HCT116 (cell line): ENCODE measurements around the gene ARMC3.

ENCODE experiments used
- CEBPB ChIP-seq: IDR thresholded peaks from 2 replicates; pipeline ENCODE4 v1.6.1; 2012; ENCODE audit warnings: low read depth
- EGR1 ChIP-seq: IDR thresholded peaks from 2 replicates; pipeline ENCODE4 v1.6.1; 2012; ENCODE audit warnings: low read depth
- EZH2 ChIP-seq: fragments of 200-600 bp; sonication (generic); IDR thresholded peaks from 2 replicates; pipeline ENCODE4 v1.6.1; 2017; ENCODE audit warnings: antibody characterized with exemption, mixed run types
- EZH2phosphoT487 ChIP-seq: fragments of 200-600 bp; IDR thresholded peaks from 2 replicates; pipeline ENCODE4 v1.6.1; 2018; ENCODE audit warnings: antibody characterized with exemption, borderline replicate concordance
- JUND ChIP-seq: IDR thresholded peaks from 2 replicates; pipeline ENCODE4 v1.6.1; 2012
- POLR2AphosphoS5 ChIP-seq: IDR thresholded peaks from 2 replicates; pipeline ENCODE4 v1.6.1; 2011; ENCODE audit warnings: mild to moderate bottlenecking, low read depth, low read length, moderate library complexity
- RAD21 ChIP-seq: IDR thresholded peaks from 2 replicates; pipeline ENCODE4 v1.6.1; 2012; ENCODE audit warnings: low read depth, mild to moderate bottlenecking
- SIN3A ChIP-seq: IDR thresholded peaks from 2 replicates; pipeline ENCODE4 v1.6.1; 2012; ENCODE audit warnings: low read depth
- TF ChIP-seq, protein P1 (sequence below), 3 experiments: fragments of 200-600 bp in 1 of 3; sonication (generic) in 1 of 3; IDR thresholded peaks in 2 of 3; conservative IDR thresholded peaks in 1 of 3; 2 replicates each; pipeline ENCODE4 v1.5.1; 2012 to 2017; ENCODE audit warnings: low read depth in 2 of 3, low read length in 2 of 3, antibody characterized with exemption in 1 of 3, borderline replicate concordance in 1 of 3, control low read depth in 1 of 3, mild to moderate bottlenecking in 1 of 3, mixed read lengths in 1 of 3, mixed run types in 1 of 3, moderate library complexity in 1 of 3; ENCODE audit not compliant: insufficient read depth in 1 of 3
- TF ChIP-seq, protein P2 (sequence below): IDR thresholded peaks from 2 replicates; pipeline ENCODE4 v1.6.1; 2011; ENCODE audit warnings: mild to moderate bottlenecking, low read length, moderate library complexity; ENCODE audit not compliant: insufficient replicate concordance; ENCODE audit errors: extremely low read depth

DNA sequence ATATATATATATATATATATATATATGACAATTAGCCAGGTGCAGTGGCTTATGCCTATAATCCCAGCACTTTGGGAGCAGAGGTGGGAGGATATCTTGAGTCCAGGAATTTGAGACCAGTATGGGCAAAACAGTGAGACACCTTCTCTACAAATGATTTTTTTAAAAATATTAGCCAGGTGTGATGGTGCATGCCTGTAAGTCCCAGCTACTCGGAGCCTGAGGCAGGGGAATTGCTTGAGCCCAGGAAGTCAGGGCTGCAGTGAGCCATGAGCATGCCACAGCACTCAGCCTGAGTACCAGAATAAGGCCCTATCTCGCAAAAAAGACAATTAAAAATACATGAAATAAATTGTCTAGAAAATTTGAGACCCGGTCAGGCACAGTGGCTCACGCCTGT lies 120.3 kb downstream of the ARMC3 start:
- TF ChIP-seq, protein P1, sequence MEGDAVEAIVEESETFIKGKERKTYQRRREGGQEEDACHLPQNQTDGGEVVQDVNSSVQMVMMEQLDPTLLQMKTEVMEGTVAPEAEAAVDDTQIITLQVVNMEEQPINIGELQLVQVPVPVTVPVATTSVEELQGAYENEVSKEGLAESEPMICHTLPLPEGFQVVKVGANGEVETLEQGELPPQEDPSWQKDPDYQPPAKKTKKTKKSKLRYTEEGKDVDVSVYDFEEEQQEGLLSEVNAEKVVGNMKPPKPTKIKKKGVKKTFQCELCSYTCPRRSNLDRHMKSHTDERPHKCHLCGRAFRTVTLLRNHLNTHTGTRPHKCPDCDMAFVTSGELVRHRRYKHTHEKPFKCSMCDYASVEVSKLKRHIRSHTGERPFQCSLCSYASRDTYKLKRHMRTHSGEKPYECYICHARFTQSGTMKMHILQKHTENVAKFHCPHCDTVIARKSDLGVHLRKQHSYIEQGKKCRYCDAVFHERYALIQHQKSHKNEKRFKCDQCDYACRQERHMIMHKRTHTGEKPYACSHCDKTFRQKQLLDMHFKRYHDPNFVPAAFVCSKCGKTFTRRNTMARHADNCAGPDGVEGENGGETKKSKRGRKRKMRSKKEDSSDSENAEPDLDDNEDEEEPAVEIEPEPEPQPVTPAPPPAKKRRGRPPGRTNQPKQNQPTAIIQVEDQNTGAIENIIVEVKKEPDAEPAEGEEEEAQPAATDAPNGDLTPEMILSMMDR (IDR thresholded peaks at IDR 0.05 in 2 of 3, conservative IDR thresholded peaks at IDR 0.05 in 1 of 3; ENCODE audit: borderline replicate concordance in 1 of 3, insufficient read depth in 1 of 3, low read depth in 2 of 3, low read length in 2 of 3): no peak
- TF ChIP-seq CEBPB (no peak), EGR1 (no peak), RAD21 (no peak), POLR2AphosphoS5 (no peak), EZH2phosphoT487 (no peak), EZH2 (no peak), SIN3A (no peak), JUND (no peak)
- TF ChIP-seq, protein P2, sequence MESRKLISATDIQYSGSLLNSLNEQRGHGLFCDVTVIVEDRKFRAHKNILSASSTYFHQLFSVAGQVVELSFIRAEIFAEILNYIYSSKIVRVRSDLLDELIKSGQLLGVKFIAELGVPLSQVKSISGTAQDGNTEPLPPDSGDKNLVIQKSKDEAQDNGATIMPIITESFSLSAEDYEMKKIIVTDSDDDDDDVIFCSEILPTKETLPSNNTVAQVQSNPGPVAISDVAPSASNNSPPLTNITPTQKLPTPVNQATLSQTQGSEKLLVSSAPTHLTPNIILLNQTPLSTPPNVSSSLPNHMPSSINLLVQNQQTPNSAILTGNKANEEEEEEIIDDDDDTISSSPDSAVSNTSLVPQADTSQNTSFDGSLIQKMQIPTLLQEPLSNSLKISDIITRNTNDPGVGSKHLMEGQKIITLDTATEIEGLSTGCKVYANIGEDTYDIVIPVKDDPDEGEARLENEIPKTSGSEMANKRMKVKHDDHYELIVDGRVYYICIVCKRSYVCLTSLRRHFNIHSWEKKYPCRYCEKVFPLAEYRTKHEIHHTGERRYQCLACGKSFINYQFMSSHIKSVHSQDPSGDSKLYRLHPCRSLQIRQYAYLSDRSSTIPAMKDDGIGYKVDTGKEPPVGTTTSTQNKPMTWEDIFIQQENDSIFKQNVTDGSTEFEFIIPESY: no peak
